NB4 (cell line): ENCODE measurements around the gene CRABP1.

ENCODE experiments used
- POLR2A ChIP-seq: IDR thresholded peaks from 2 replicates; pipeline ENCODE4 v1.6.1; 2011; ENCODE audit warnings: mild to moderate bottlenecking; ENCODE audit not compliant: insufficient read length; ENCODE audit errors: extremely low read depth
- TF ChIP-seq, protein P1 (sequence below): IDR thresholded peaks from one replicate; pipeline ENCODE4 v1.5.1; 2012; ENCODE audit warnings: low read depth, low read length

GRCh38 chr15:78311292-78311691, 28.9 kb upstream of the CRABP1 start:
- TF ChIP-seq, protein P1, sequence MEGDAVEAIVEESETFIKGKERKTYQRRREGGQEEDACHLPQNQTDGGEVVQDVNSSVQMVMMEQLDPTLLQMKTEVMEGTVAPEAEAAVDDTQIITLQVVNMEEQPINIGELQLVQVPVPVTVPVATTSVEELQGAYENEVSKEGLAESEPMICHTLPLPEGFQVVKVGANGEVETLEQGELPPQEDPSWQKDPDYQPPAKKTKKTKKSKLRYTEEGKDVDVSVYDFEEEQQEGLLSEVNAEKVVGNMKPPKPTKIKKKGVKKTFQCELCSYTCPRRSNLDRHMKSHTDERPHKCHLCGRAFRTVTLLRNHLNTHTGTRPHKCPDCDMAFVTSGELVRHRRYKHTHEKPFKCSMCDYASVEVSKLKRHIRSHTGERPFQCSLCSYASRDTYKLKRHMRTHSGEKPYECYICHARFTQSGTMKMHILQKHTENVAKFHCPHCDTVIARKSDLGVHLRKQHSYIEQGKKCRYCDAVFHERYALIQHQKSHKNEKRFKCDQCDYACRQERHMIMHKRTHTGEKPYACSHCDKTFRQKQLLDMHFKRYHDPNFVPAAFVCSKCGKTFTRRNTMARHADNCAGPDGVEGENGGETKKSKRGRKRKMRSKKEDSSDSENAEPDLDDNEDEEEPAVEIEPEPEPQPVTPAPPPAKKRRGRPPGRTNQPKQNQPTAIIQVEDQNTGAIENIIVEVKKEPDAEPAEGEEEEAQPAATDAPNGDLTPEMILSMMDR, result no peak
- no peak for TF ChIP-seq POLR2A
